HEK293 (cell line): ENCODE data around the gene CCDC69.

Experiments used
- CTCF ChIP-seq: fragments of 450-650 bp; formaldehyde crosslinking; IDR thresholded peaks from 2 replicates; pipeline ENCODE4 v1.5.1; 2016; ENCODE audit warnings: missing biosample characterization, missing genetic modification characterization
- HOXD13 ChIP-seq: sonication (generic); formaldehyde crosslinking; IDR thresholded peaks from 2 replicates; pipeline ENCODE4 v1.8.0; 2022; ENCODE audit warnings: missing genetic modification reagents, borderline replicate concordance
- PRDM1 ChIP-seq: fragments of 450-650 bp; formaldehyde crosslinking; IDR thresholded peaks from 2 replicates; pipeline ENCODE4; 2016; ENCODE audit warnings: missing biosample characterization, missing genetic modification characterization
- ZNF148 ChIP-seq: fragments of 450-650 bp; formaldehyde crosslinking; IDR thresholded peaks from 2 replicates; pipeline ENCODE4 v1.5.0; 2017; ENCODE audit warnings: missing biosample characterization, missing genetic modification characterization, borderline replicate concordance
- ZNF184 ChIP-seq: fragments of 450-650 bp; IDR thresholded peaks from 2 replicates; pipeline ENCODE4 v1.5.1; 2018; ENCODE audit warnings: missing biosample characterization, mild to moderate bottlenecking, missing genetic modification characterization
- ZNF302 ChIP-seq: fragments of 450-650 bp; formaldehyde crosslinking; IDR thresholded peaks from 2 replicates; pipeline ENCODE4 v1.5.1; 2016; ENCODE audit warnings: missing biosample characterization, missing genetic modification characterization, low read depth
- ZNF501 ChIP-seq: fragments of 450-650 bp; formaldehyde crosslinking; IDR thresholded peaks from 2 replicates; pipeline ENCODE4 v1.5.1; 2016; ENCODE audit warnings: missing biosample characterization, missing genetic modification characterization
- ZNF530 ChIP-seq: fragments of 450-650 bp; formaldehyde crosslinking; IDR thresholded peaks from 2 replicates; pipeline ENCODE4 v1.5.1; 2016; ENCODE audit warnings: low read depth, missing biosample characterization, missing genetic modification characterization
- ZNF623 ChIP-seq: fragments of 450-650 bp; formaldehyde crosslinking; IDR thresholded peaks from 2 replicates; pipeline ENCODE4 v1.5.1; 2016; ENCODE audit warnings: missing biosample characterization, missing genetic modification characterization
- ZNF707 ChIP-seq: fragments of 450-650 bp; formaldehyde crosslinking; IDR thresholded peaks from 2 replicates; pipeline ENCODE4 v1.5.1; 2016; ENCODE audit warnings: missing biosample characterization, missing genetic modification characterization
- ZNF785 ChIP-seq: fragments of 450-650 bp; formaldehyde crosslinking; IDR thresholded peaks from 2 replicates; pipeline ENCODE4 v1.5.1; 2016; ENCODE audit warnings: missing biosample characterization, missing genetic modification characterization

GRCh38 chr5:151158287-151158661 is 65.6 kb downstream of the CCDC69 start:
- TF ChIP-seq CTCF (tag by site-specific recombination) (no peak), ZNF623 (tag by site-specific recombination) (no peak), ZNF302 (no peak), ZNF785 (tag by site-specific recombination) (no peak), HOXD13 (CRISPR knock-in tag) (no peak), PRDM1 (tag by site-specific recombination) (peak; percentile 38; the same call in 1 of the 2 replicates), ZNF184 (no peak), ZNF707 (tag by site-specific recombination) (no peak), ZNF148 (tag by site-specific recombination) (no peak), ZNF530 (tag by site-specific recombination) (no peak), ZNF501 (no peak)
